Measurements from ENCODE around the gene C2. TPM values are rescaled to one million over a fixed set of nuclear protein-coding genes. Genes with fewer than 3 reads are reported as not detected.

C2 gene
- total and polyA plus RNA-seq, 8 donors, result 1.7 to 24.6 (median 4.9) TPM; not detected in 1

GRCh38 chr6:31879901-31880300 is 47.6 kb upstream of the C2 start:
- H3K27ac ChIP-seq, result peak overlapping the region; percentile 85 to 95 (median 92)
- peaks cover 46 to 65% (median 56%) of the 10 kb centered on the region in 4 donors for H3K36me3 ChIP-seq
- DNase-seq, result peak; percentile 64 to 73
- H3K4me1 ChIP-seq, result peaks cover 12 to 38% (median 22%) of the 10 kb centered on the region in 4 donors
- H3K4me3 ChIP-seq, result peak overlapping the region in 2 of 4 donors; percentile 5 to 36
- TF ChIP-seq POLR2A (IDR thresholded peaks at IDR 0.05) (no peak), POLR2AphosphoS5 (IDR thresholded peaks at IDR 0.05) (no peak), CTCF (IDR thresholded peaks at IDR 0.05) (no peak), EP300 (IDR thresholded peaks at IDR 0.05) (no peak)
- intact Hi-C loops (cut with DNase I; ENCODE audit: low total_unique reads), result no loop called here
- 30 to 65% (median 58%) methylated on average over 2 to 10 of the region's 10 CpGs for WGBS, 5 donors
- H3K9me3 ChIP-seq, result no peaks in the 10 kb centered on the region
- H3K27me3 ChIP-seq, result no peaks in the 10 kb centered on the region

GRCh38 chr6:31880616-31881015 is 46.9 kb upstream of the C2 start:
- Histone ChIP-seq H3K4me1 (peaks cover 10 to 31% (median 18%) of the 10 kb centered on the region in 4 donors), H3K4me3 (no peak overlapping the region), H3K36me3 (peaks cover 52 to 69% (median 63%) of the 10 kb centered on the region in 4 donors), H3K27me3 (no peaks in the 10 kb centered on the region), H3K9me3 (no peaks in the 10 kb centered on the region), H3K27ac (peak overlapping the region in 2 of 5 donors; percentile 87 to 94)
- intact Hi-C loops (cut with DNase I; ENCODE audit: low total_unique reads), result no loop called here
- 83 to 93% (median 91%) methylated on average over 10 of the region's 10 CpGs for WGBS, 5 donors
- no peak for DNase-seq
- TF ChIP-seq POLR2AphosphoS5 (IDR thresholded peaks at IDR 0.05), result no peak

DNA sequence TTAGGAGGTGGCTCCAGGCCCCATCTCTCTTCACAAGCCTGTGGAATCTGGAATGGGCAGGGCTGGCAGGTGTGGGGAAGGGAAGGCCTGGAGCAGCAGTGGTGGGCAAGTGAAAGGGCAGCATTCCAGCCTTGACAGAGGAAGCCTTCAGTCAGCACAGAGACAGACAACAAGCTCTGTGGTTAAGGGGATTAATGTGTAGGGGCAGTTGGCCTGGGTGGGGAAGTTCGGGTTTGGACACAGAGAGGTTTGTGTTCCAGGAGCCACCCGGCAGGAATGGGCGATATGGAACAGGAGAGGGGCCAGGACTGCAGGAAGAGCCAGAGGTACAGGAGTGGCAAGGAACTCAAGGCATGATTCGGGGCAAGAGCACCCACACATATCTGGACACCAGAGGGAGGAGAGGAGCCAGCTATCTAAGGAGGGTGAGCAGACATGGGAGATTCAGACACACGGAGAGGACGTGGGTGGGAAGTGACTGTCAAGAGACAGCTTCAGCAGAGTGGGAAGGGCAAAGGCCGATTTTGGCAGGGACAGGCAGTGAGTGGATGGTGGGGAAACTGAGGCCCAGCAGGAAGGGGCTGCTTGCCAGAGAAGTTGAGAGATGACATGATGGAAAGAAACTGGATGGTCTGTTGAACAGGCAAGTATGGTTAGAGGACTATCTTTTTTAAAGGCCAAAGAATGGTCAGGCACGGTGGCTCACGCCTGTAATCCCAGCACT is 46.2 kb upstream of the C2 start:
- TF ChIP-seq POLR2AphosphoS5 (IDR thresholded peaks at IDR 0.05) (no peak), POLR2A (IDR thresholded peaks at IDR 0.05) (no peak), CTCF (IDR thresholded peaks at IDR 0.05) (no peak), EP300 (IDR thresholded peaks at IDR 0.05) (no peak)
- Histone ChIP-seq H3K4me1 (peaks cover 7 to 24% (median 11%) of the 10 kb centered on the region in 4 donors), H3K36me3 (peaks cover 55 to 69% (median 69%) of the 10 kb centered on the region in 4 donors), H3K27me3 (no peaks in the 10 kb centered on the region), H3K27ac (no peak overlapping the region), H3K9me3 (no peaks in the 10 kb centered on the region), H3K4me3 (no peak overlapping the region)
- 83 to 89% (median 86%) methylated on average over 9 of the region's 9 CpGs for WGBS, 5 donors
- intact Hi-C loops (cut with DNase I; ENCODE audit: low total_unique reads), result no loop called here
- DNase-seq, result no peak

DNA sequence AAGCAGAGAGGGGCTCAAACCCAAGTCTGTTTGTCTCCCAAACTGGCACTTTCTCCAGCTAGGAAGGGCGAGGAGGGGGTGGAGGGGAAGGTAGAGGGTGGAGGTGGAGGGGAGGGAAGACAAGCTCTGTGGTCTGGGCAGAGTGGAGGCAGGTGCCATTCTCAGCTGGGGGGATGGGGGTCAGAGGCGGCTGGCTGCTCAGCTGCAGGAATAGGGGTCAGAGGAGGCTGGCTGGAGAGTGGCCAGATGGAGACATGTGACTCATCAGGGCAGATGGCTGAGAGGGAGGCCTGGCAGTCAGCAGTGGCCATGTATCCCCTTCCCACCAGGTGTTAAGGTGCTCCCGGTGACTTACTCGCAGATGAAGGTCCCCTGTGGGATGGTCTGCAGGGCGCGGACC is 45.2 kb upstream of the C2 start:
- Histone ChIP-seq H3K27me3 (no peaks in the 10 kb centered on the region), H3K4me1 (peaks cover 0 to 18% (median 10%) of the 10 kb centered on the region in 4 donors), H3K4me3 (no peak overlapping the region), H3K9me3 (no peaks in the 10 kb centered on the region), H3K27ac (no peak overlapping the region), H3K36me3 (peaks cover 65 to 79% (median 79%) of the 10 kb centered on the region in 4 donors)
- intact Hi-C loops (cut with DNase I; ENCODE audit: low total_unique reads), result no loop called here
- TF ChIP-seq POLR2AphosphoS5 (IDR thresholded peaks at IDR 0.05) (no peak), POLR2A (IDR thresholded peaks at IDR 0.05) (no peak)
- no peak for DNase-seq
- WGBS, 5 donors, result 74 to 98% (median 86%) methylated on average over 5 to 6 of the region's 6 CpGs

- Histone ChIP-seq H3K4me3 (no peak overlapping the region), H3K36me3 (peaks cover 79 to 93% (median 92%) of the 10 kb centered on the region in 4 donors), H3K27me3 (no peaks in the 10 kb centered on the region), H3K4me1 (peaks cover 0 to 18% (median 10%) of the 10 kb centered on the region in 4 donors), H3K9me3 (no peaks in the 10 kb centered on the region), H3K27ac (no peak overlapping the region)
- no peak for DNase-seq
- 84 to 95% (median 93%) methylated on average over 11 to 12 of the region's 12 CpGs for WGBS, 5 donors
- intact Hi-C loops (cut with DNase I; ENCODE audit: low total_unique reads), result no loop called here
- TF ChIP-seq EP300 (IDR thresholded peaks at IDR 0.05), result no peak
- TF ChIP-seq POLR2AphosphoS5 (IDR thresholded peaks at IDR 0.05), result no peak
- TF ChIP-seq CTCF (IDR thresholded peaks at IDR 0.05), result no peak
- TF ChIP-seq POLR2A (IDR thresholded peaks at IDR 0.05), result no peak
Observed at GRCh38 chr6:31883676-31884075, 43.8 kb upstream of the C2 start.

All from stomach (tissue), 9 donors.